ENCODE results near the gene SOAT2.
A peak's percentile ranks its signal among the peaks of the same experiment; 100 is the strongest.

The SOAT2 gene, protein sequence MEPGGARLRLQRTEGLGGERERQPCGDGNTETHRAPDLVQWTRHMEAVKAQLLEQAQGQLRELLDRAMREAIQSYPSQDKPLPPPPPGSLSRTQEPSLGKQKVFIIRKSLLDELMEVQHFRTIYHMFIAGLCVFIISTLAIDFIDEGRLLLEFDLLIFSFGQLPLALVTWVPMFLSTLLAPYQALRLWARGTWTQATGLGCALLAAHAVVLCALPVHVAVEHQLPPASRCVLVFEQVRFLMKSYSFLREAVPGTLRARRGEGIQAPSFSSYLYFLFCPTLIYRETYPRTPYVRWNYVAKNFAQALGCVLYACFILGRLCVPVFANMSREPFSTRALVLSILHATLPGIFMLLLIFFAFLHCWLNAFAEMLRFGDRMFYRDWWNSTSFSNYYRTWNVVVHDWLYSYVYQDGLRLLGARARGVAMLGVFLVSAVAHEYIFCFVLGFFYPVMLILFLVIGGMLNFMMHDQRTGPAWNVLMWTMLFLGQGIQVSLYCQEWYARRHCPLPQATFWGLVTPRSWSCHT

DNA sequence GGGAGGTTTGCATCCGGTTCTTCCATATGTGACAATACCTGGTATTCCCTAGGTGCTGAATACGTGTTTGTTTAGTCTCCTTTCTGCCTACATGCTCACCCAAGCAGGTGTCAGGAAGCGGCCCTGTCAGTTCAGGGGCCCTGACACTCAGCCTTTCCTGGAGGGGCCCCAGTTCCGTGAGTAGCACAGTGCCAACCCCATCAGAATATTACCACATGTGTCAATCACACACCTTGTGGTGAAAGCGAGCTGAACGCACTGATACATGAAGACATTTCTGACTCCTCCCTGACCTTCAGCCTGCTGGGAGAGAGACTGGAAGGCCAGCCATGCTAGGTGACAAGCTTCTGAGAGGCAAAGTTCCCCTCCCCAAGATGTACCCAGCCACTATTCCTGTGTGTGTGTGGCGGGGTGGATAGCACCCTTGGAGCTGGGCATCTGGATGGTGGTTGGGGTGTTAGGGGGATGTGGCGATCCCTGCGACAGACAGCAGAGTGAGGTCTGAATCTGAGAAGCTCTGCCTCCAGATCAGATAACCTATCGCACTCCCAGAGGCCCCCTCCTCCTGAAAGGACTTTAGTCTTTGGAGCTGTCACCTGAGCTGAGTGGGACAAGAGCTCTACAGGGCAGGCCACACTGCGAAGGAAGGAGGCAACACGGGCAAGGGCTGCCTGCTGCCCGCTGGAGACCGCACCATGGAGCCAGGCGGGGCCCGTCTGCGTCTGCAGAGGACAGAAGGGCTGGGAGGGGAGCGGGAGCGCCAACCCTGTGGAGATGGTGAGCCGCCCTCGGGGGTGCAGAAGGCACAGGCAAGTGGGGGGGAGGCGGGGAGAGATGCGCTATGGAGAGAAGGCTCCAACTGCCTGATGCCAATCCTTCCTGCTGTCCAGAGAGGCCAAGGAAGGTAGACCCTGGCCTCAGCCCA is at the start of gene SOAT2:
Gene SOAT2, plus strand, starts transcription at position 604 of the 925 bp plus-strand sequence. Its CDS starts 92 bp downstream, at position 696.
- DNase-seq (ENCODE audit: low spot score): no peak

DNA sequence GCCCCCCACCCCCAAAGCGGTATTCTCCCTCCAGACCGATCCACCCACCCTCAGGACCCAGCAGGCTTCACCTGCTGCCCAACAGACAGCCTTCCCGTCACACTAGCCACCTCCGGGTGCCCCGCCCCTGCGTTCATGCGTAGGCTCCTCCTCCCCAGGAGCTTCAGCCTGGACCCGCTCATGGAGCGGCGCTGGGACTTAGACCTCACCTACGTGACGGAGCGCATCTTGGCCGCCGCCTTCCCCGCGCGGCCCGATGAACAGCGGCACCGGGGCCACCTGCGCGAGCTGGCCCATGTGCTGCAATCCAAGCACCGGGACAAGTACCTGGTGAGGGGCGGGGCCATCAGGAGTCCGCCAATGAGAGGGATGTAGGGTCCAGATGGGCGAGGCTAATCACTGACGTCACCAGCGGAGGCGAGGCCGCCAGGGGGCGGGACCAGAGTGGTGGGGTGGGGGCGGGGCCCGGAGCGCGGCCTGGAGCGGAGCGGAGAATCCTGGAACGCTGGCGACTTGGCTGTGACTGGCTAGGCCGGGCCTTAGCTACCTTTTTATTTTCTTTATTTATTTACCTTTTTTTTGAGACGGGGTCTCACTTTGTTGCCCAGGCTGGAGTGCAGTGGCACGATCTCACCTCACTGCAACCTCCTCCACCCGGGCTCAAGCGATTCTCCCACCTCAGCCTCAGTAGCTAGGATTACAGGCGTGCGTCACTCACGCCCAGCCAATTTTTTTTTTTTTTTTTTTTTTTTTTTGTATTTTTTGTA is 49.0 kb upstream of the SOAT2 start:
- DNase-seq (ENCODE audit: low spot score): no peak

DNA sequence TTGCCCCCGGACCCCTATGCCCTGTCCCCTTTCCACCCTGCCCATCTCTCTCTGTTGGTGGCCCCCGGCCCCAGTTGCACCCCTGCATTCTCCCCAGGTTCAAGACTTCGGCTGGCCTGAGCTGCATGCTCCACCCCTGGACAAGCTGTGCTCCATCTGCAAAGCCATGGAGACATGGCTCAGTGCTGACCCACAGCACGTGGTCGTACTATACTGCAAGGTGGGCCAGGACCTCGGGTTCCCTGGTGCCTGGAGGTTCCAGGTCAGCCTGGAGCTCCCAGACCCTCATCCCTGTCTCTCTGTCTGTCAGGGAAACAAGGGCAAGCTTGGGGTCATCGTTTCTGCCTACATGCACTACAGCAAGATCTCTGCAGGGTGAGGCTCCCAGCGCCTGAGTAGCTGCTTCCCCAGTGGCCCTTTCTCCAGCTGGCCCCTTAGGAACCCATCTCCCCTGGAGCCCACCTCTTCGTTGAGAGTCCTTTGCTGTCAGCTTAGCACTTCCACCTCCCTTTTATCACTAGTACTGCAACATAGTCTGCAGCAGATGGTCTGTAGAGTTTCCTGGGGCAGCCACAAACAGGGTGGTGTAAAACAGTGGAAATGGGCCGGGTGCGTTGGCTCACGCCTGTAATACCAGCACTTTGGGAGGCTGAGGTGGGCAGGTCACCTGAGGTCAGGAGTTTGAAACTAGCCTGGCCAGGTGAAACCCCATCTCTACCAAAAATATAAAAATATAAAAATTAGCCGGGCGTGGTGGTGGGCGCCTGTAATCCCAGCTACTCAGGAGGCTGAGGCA is 47.6 kb upstream of the SOAT2 start:
- no peak for DNase-seq (ENCODE audit: low spot score)

DNA sequence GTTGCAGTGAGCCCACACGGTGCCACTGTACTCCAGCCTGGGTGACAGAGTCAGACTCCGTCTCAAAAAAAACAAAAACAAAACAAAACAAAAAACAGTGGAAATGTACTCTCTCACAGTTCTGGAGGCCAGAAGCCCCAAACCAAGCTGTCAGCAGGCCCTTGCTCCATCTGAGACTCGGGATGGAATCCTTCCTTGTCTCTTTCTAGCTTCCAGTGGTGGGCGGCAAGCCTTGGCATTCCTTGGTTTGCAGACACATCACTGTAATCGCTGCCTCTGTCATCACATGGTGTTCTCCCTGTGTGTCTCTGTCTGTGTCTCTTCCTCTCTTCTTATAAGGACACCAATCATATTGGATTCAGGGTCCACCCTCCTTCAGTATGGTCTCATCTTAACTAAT is 47.0 kb upstream of the SOAT2 start:
- DNase-seq (ENCODE audit: low spot score): no peak

DNA sequence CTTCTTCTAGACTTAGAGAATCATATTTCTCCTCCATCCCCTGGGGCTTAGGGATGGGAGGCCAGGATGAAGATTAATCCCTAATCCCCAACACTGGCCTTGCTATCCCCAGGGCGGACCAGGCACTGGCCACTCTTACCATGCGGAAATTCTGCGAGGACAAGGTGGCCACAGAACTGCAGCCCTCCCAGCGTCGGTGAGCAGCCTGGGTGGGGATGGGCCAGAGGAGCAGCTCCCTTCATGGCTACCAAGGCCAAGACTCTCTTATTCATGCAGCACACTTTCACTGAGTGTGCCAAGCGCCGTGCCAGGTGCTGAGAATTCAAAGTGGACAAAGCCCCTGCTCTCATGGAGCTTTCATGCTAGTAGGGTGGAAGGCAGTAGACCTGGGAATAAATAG is 46.4 kb upstream of the SOAT2 start:
- no peak for DNase-seq (ENCODE audit: low spot score)

DNA sequence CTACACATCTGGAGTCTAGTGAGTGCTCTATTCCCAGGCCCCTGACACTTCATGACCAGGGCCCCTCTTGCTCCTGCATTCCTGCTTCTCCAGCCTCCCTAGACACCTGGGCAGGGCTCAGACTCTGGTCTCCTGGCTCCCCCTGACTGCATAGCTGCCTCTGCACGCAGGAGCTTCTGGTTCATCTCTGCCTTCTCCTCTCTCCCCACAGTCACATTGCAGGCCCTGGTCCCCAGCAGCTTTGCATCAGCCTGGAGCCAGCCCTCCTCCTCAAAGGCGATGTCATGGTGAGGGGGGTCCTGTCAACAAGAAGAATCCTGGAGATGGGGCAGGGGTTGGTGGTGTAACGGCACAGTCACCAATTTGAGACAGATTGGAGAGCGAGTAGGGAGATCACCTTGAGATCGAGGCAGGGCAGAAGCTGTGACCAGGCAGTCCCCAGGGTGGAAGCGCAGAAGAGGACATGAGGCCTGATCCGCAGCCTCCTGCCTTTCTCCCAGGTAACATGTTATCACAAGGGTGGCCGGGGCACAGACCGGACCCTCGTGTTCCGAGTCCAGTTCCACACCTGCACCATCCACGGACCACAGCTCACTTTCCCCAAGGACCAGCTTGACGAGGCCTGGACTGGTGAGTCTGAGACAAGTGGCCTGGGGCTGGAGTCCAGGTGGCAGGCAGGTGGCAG is 45.3 kb upstream of the SOAT2 start:
- no peak for DNase-seq (ENCODE audit: low spot score)

DNA sequence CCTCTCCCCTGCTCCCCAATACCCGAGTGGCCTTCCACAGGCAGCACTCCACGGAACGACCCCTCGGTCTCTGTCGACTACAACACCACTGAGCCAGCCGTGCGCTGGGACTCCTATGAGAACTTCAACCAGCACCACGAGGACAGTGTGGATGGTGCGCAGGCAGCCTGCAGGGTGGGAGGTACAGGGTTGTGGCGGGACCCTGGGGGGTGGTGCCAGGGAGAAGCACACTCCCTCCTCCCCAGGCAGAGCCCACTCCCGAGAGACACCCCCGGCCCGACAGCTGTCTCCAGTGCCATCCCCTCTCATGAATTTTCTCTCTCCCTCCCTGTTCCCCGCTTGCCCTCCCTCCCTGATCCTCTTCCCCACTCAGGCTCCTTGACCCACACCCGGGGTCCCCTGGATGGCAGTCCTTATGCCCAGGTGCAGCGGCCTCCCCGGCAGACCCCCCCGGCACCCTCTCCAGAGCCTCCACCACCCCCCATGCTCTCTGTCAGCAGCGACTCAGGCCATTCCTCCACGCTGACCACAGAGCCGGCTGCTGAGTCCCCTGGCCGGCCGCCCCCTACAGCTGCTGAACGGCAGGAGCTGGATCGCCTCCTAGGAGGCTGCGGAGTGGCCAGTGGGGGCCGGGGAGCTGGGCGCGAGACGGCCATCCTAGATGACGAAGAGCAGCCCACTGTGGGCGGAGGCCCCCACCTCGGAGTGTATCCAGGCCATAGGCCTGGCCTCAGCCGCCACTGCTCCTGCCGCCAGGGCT is 44.4 kb upstream of the SOAT2 start:
- DNase-seq (ENCODE audit: low spot score): no peak

DNA sequence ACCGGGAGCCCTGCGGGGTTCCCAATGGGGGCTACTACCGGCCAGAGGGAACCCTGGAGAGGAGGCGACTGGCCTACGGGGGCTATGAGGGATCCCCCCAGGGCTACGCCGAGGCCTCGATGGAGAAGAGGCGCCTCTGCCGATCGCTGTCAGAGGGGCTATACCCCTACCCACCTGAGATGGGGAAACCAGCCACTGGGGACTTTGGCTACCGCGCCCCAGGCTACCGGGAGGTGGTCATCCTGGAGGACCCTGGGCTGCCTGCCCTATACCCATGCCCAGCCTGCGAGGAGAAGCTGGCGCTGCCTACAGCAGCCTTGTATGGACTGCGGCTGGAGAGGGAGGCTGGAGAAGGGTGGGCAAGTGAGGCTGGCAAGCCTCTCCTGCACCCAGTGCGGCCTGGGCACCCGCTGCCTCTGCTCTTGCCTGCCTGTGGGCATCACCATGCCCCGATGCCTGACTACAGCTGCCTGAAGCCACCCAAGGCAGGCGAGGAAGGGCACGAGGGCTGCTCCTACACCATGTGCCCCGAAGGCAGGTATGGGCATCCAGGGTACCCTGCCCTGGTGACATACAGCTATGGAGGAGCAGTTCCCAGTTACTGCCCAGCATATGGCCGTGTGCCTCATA is 43.7 kb upstream of the SOAT2 start:
- DNase-seq (ENCODE audit: low spot score): no peak

DNA sequence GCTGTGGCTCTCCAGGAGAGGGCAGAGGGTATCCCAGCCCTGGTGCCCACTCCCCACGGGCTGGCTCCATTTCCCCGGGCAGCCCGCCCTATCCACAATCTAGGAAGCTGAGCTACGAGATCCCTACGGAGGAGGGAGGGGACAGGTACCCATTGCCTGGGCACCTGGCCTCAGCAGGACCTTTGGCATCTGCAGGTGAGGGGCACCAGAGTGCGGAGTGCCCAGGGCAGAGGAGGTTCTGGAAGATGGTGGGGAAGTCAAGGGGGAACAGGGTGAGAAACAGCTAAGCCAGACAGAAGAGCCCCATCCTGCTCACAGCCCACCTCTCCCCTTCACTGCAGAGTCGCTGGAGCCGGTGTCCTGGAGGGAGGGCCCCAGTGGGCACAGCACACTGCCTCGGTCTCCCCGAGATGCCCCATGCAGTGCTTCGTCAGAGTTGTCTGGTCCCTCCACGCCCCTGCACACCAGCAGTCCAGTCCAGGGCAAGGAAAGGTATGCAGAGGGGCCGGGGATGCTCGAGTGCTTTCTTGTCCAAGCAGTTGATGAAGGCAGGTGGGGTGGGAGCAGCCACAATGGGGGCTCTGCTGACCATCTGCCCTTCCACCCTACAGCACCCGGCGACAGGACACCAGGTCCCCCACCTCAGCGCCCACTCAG is 43.1 kb upstream of the SOAT2 start:
- DNase-seq (ENCODE audit: low spot score): no peak

DNA sequence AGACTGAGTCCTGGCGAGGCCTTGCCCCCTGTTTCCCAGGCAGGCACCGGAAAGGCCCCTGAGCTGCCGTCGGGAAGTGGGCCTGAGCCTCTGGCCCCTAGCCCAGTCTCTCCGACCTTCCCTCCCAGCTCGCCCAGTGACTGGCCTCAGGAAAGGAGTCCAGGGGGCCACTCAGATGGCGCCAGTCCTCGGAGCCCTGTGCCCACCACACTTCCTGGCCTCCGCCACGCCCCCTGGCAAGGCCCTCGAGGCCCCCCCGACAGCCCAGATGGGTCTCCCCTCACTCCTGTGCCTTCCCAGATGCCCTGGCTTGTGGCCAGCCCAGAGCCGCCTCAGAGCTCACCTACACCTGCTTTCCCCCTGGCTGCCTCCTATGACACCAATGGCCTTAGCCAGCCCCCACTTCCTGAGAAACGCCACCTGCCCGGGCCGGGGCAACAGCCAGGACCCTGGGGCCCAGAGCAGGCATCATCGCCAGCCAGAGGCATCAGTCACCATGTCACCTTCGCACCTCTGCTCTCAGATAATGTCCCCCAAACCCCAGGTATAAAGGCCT is 42.5 kb upstream of the SOAT2 start:
- DNase-seq (ENCODE audit: low spot score): no peak

DNA sequence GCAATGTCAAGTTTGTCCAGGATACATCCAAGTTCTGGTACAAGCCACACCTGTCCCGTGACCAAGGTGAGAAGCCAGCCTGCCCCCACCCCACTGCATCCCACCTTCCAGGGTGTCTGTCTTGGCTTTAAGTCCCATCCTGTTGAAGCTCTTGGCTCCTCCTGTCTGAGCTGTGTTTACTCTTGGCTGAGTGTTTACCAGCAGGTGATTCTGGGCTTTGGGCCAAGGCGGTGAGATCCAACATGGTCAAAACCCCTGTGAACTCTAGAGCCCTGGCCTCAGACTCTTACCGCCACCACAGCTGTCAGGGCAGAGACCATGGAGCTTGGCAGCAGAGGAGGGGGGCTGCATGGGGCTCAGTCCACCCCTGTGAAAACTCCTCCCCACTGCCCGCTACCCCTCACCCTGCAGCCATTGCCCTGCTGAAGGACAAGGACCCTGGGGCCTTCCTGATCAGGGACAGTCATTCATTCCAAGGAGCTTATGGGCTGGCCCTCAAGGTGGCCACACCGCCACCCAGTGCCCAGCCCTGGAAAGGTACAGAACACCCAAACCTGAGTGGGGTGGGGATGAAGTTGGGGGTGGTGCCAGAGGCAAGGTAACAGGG is 41.8 kb upstream of the SOAT2 start:
- DNase-seq (ENCODE audit: low spot score): no peak

DNA sequence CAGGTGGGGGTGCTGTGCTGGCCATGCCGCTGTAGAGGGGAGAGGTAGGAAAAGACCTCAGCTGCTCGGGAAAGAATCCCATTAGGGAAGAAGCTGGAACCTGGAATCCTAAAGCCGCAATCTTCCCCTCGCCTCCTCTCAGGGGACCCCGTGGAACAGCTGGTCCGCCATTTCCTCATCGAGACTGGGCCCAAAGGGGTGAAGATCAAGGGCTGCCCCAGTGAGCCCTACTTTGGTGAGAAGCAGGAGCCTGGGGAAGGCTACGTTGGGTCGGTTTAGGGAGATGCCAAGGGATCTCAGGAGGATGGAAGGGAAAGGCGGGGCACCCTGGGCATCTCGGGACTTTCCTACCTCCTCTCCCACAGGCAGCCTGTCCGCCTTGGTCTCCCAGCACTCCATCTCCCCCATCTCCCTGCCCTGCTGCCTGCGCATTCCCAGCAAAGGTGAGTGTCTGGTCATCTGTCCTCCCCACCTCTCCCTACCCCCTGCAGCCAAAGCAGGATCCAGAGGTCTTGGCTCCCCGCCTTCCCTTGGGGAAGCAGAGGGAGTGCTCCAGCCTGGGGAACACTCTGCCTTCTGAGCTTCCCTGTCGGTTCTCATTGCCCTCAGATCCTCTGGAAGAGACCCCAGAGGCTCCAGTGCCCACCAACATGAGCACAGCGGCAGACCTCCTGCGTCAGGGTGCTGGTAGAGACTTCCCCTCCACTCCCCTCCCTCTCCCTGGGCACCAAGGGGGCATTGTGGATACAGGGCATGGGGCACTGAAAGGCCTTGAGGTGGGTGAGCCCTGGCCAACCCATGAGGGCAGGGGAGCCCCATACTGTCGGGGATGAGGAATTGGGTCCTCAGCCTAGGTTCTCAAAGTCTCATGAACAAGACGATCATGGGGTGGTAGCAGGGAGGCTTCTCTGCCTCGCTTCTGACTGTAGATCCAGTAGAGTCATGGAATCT is 41.0 kb upstream of the SOAT2 start:
- no peak for DNase-seq (ENCODE audit: low spot score)

DNA sequence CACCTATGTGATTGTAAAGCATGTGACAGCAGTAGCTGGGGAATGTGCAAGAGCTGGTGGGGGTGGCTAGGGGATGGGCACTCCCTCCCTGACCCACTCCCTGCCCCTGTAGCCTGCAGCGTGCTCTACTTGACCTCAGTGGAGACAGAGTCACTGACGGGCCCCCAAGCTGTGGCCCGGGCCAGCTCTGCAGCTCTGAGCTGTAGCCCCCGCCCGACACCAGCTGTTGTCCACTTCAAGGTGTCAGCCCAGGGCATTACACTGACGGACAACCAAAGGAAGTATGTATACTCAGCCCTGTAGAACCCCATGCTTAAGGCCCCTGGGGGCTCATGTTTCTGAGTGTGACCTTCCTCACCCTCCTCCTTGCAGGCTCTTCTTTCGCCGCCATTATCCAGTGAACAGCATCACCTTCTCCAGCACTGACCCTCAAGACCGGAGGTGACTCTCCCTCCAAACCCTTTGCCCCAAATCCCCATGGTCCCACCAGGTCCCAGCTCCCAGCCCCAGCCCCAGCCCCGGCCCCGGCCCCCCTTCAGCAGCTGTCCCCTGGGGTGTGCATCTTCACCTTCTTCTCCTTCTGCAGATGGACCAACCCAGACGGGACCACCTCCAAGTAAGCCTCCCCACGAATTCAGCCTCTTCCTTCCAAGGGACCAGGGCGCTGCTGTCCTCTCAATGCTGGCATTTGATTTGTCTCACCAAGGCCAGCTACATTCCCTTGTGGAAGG is 40.1 kb upstream of the SOAT2 start:
- DNase-seq (ENCODE audit: low spot score): no peak

DNA sequence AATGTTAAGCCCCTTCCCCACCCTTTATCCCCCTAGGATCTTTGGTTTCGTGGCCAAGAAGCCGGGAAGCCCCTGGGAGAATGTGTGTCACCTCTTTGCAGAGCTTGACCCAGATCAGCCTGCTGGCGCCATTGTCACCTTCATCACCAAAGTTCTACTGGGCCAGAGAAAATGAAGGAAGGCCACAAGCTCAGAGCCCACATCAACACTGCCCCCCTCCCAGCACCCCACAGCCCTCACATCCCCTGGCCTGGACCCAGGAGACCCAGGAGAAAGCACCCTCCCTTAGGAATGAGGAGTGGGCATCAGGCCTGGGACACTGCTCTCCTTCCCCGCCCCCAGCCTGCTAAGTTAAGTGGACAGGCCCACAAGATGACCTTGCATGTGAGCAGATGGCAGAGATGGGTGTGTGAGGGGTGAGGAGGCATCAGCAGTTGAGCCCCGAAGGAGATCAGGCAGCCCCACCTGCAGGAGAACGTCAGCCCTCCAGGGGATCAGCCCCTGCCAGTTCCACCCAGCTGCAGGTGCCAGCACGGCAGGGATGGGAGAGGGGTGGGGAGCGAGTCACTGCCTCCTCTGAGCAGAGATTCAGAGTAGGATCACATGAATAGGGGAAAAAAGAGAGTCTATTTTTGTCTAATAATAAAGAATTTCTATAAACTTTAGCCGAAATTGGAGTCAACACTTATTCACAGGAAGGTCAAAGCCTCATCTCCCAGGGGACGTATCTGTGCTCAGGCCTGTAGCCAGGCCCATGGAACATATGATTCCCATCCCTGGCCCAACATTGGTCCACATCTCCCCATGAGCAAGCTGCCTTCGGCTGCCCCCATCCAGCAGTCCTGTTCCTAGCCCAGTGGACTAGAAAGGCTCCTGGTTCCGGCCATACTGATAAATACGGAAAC is 39.3 kb upstream of the SOAT2 start:
- DNase-seq (ENCODE audit: low spot score): peak; percentile 87
